GM12878 (cell line): ENCODE results near the gene TRIM37. TPM values are rescaled to one million over a fixed set of nuclear protein-coding genes. Genes with fewer than 3 reads are reported as not detected.

Experiments used
- ATAC-seq: fragments of 200-7000 bp; cut with Tn5 transposase; 3 replicates; pipeline ENCODE4 v1.9.1; 2020; ENCODE audit warnings: mild to moderate bottlenecking, moderate library complexity
- BruUV-seq: library from RNA; stranded (reverse); fragments of 400-500 nt; replicated peaks from 2 replicates; lab custom pipeline; 2021; lab: Mats Ljungman, UMichigan
- CTCF ChIA-PET: fragments of 300-600 bp; sonication (Branson Sonifier 250); formaldehyde crosslinking; extraction: SDS; loops from one replicate; lab custom pipeline; 2021; ENCODE audit warnings: inconsistent platforms; lab: Yijun Ruan, JAX
- POLR2A ChIA-PET: fragments of 350-600 bp; formaldehyde crosslinking; extraction: SDS; loops from one replicate; lab custom pipeline; 2021; ENCODE audit warnings: inconsistent platforms; lab: Charles Lee
- RAD21 ChIA-PET: fragments of 300-600 bp; sonication (Branson Sonifier 250); formaldehyde crosslinking; loops from one replicate; lab custom pipeline; 2023; ENCODE audit warnings: antibody characterized with exemption; ENCODE audit not compliant: unreplicated experiment; lab: Charles Lee
- SMC1A ChIA-PET: fragments of 300-600 bp; sonication (Branson Sonifier 250); formaldehyde crosslinking; loops from one replicate; lab custom pipeline; 2023; ENCODE audit not compliant: unreplicated experiment, uncharacterized antibody; lab: Charles Lee
- DNase-seq: peaks from one replicate; pipeline ENCODE4 v3.0.0-alpha.2; 2011; ENCODE audit warnings: low read depth, low spot score
- FAIRE-seq: peaks from 3 replicates; lab custom pipeline; 2011; peaks lifted over from hg19 to GRCh38; lab: Jason Lieb, UNC
- H2AFZ ChIP-seq: 2 replicates; pipeline ENCODE4 v1.6.0; 2011; ENCODE audit warnings: low read depth, low read length, control low read depth; ENCODE audit not compliant: control insufficient read depth
- H3K27ac ChIP-seq: 2 replicates; pipeline ENCODE4 v1.5.1; 2011; ENCODE audit warnings: control low read depth; ENCODE audit not compliant: control insufficient read depth, insufficient read depth
- H3K27me3 ChIP-seq, 2 experiments: replicated peaks in 1 of 2; 2 replicates each; pipeline versions ENCODE4 v1.6.0 to v1.6.1; 2011; ENCODE audit warnings: low read length in 1 of 2; ENCODE audit not compliant: control insufficient read depth in 2 of 2, insufficient read depth in 2 of 2
- H3K36me3 ChIP-seq, 2 experiments: 2 replicates each; pipeline ENCODE4 v1.5.1; 2011; ENCODE audit warnings: low read length in 1 of 2; ENCODE audit not compliant: control insufficient read depth in 2 of 2, insufficient read depth in 2 of 2
- H3K4me1 ChIP-seq: 2 replicates; pipeline ENCODE4 v1.6.1; 2011; ENCODE audit warnings: mild to moderate bottlenecking, low read length, moderate library complexity, mixed read lengths; ENCODE audit not compliant: control insufficient read depth, insufficient read depth
- H3K4me2 ChIP-seq: 2 replicates; pipeline ENCODE4 v1.6.0; 2011; ENCODE audit warnings: control low read depth; ENCODE audit not compliant: control insufficient read depth, insufficient read depth
- H3K4me3 ChIP-seq: fragments of 200-600 bp; sonication (generic); 2 replicates; pipeline ENCODE4 v1.5.1; 2016
- H3K79me2 ChIP-seq: 2 replicates; pipeline ENCODE4 v1.6.0; 2011; ENCODE audit warnings: low read length; ENCODE audit not compliant: control insufficient read depth, insufficient read depth
- H3K9ac ChIP-seq: 2 replicates; pipeline ENCODE4 v1.8.0; 2011; ENCODE audit warnings: low read length, control low read depth, mixed read lengths; ENCODE audit not compliant: control insufficient read depth, insufficient read depth
- H3K9me3 ChIP-seq: replicated peaks from 3 replicates; pipeline ENCODE4 v1.5.1; 2011; ENCODE audit warnings: mild to moderate bottlenecking, low read length; ENCODE audit not compliant: control insufficient read depth, insufficient read depth
- H4K20me1 ChIP-seq: 2 replicates; pipeline ENCODE4 v1.6.0; 2011; ENCODE audit not compliant: control insufficient read depth, insufficient read depth
- ATF7 ChIP-seq: fragments of 450-650 bp; IDR thresholded peaks from 2 replicates; pipeline ENCODE4 v1.6.1; 2016; ENCODE audit warnings: low read depth, mild to moderate bottlenecking
- BCLAF1 ChIP-seq: fragments of 450-650 bp; IDR thresholded peaks from 2 replicates; pipeline ENCODE4 v1.6.1; 2017; ENCODE audit warnings: antibody characterized with exemption, mild to moderate bottlenecking, moderate library complexity
- CUX1 ChIP-seq: IDR thresholded peaks from 2 replicates; pipeline ENCODE4 v1.6.1; 2012; ENCODE audit warnings: improper control_type of control experiment, low read depth, low read length; ENCODE audit not compliant: insufficient replicate concordance
- JUND ChIP-seq: IDR thresholded peaks from 2 replicates; pipeline ENCODE4 v1.6.1; 2012; ENCODE audit warnings: low read depth, mild to moderate bottlenecking, low read length, improper control_type of control experiment, moderate library complexity
- MEF2B ChIP-seq: fragments of 450-650 bp; IDR thresholded peaks from 2 replicates; pipeline ENCODE4 v1.6.1; 2018; ENCODE audit warnings: mild to moderate bottlenecking, moderate library complexity; ENCODE audit not compliant: partially characterized antibody, poor library complexity, severe bottlenecking
- NFYA ChIP-seq: IDR thresholded peaks from 2 replicates; pipeline ENCODE4 v1.6.1; 2011; ENCODE audit warnings: low read depth, mild to moderate bottlenecking, low read length, improper control_type of control experiment, borderline replicate concordance
- POLR2A ChIP-seq: IDR thresholded peaks from 2 replicates; pipeline ENCODE4 v1.6.1; 2011; ENCODE audit warnings: low read depth, mild to moderate bottlenecking, low read length
- RFX5 ChIP-seq: IDR thresholded peaks from 2 replicates; pipeline ENCODE4 v1.6.1; 2011; ENCODE audit warnings: low read depth, low read length, improper control_type of control experiment
- USF1 ChIP-seq: IDR thresholded peaks from 2 replicates; pipeline ENCODE4 v1.6.1; 2011; ENCODE audit warnings: borderline replicate concordance, low read depth, mild to moderate bottlenecking, moderate library complexity, mixed read lengths, low read length; ENCODE audit not compliant: insufficient read depth; ENCODE audit errors: extremely low read length
- ZNF384 ChIP-seq: IDR thresholded peaks from 2 replicates; pipeline ENCODE4 v1.6.1; 2012; ENCODE audit warnings: low read depth, mild to moderate bottlenecking, low read length, improper control_type of control experiment, borderline replicate concordance
- WGBS: methylation state at CpG from one replicate; pipeline ENCODE4 v1.1.6; 2016; ENCODE audit warnings: low lambda C conversion rate; ENCODE audit not compliant: insufficient replicate concordance, insufficient coverage; ENCODE audit errors: missing lambda C conversion rate; 5-methylcytosine and 5-hydroxymethylcytosine counted together
- in situ Hi-C: fragments of 300-500 bp; cut with MboI; formaldehyde crosslinking; loops from 9 replicates; pipeline ENCODE4 v1.14.3; 2018; ENCODE audit warnings: mixed read lengths
- intact Hi-C: fragments of 100-400 bp; cut with micrococcal nuclease; formaldehyde crosslinking; loops from one replicate; pipeline ENCODE4 v1.14.2; 2022; ENCODE audit not compliant: unreplicated experiment
- polyA plus RNA-seq, 11 experiments: library from polyadenylated mRNA; depleted of rRNA in 4 of 11; unstranded in 6 of 11; stranded (reverse) in 5 of 11; fragments of >200 nt; fragmentation: Nextera tagmentation in 4 of 11; fragmentation: Illumina TruSeq in 1 of 11; extraction: Ambion mirVana in 4 of 11; extraction: Trizol in 1 of 11; gene quantifications; 1 replicate in 1 of 11; 2 replicates in 10 of 11; pipeline versions ENCODE4 v1.2.1 to v1.2.3, GENCODE V29; 2011 to 2016; ENCODE audit warnings: inconsistent platforms in 2 of 11, missing spikeins in 2 of 11, low read depth in 1 of 11
- total RNA-seq, 4 experiments: library from RNA; depleted of rRNA in 3 of 4; stranded (reverse); fragments of >200 nt in 3 of 4; fragmentation: Illumina TruSeq in 1 of 4; extraction: Trizol in 1 of 4; gene quantifications; 2 replicates each; pipeline versions ENCODE4 v1.2.1 to v1.2.3, GENCODE V29; 2013 to 2021

The TRIM37 gene
- total and polyA plus RNA-seq, 10 of the 15 experiments (the other 5 are each of a cell fraction or from before 2014, with no cell fraction given): 4.8 to 20.6 (median 18.1) TPM

GRCh38 chr17:59002126-59002525 is 104.6 kb downstream of the TRIM37 start (continued):
- TF ChIP-seq BCLAF1: no peak

GRCh38 chr17:59001158-59001814 is 105.4 kb downstream of the TRIM37 start:
- peak; percentile 99 for FAIRE-seq
- in situ Hi-C loops (no loop called here), intact Hi-C loops (no loop called here)
- DNase-seq: peak; percentile 88
- peak overlapping the region; percentile 65 for H3K9ac ChIP-seq
- H3K79me2 ChIP-seq: no peaks in the 10 kb centered on the region; the same call in 1 of the 2 replicates
- peak; percentile 98 for ATAC-seq
- H3K36me3 ChIP-seq: peaks cover 2% of the 10 kb centered on the region in 2 experiments; a peak in 1 of 4 replicates
- peak overlapping the region; percentile 87 for H3K27ac ChIP-seq
- SMC1A ChIA-PET: interaction anchor here (1.3 to 6.0 kb wide), 7 partner anchors 10 to 482 kb away, joined by 4 to 62 read pairs (median 28); no protein-coding TSS in a partner anchor
- whole genome bisulfite sequencing: 1% methylated on average over 9 of the region's 10 CpGs
- H2AFZ ChIP-seq: peak overlapping the region; percentile 95
- BruUV-seq: no TSS peak
- H3K4me1 ChIP-seq: peaks cover 18% of the 10 kb centered on the region
- CTCF ChIA-PET: interaction anchor here (0.9 to 6.6 kb wide), 9 partner anchors 10 to 481 kb away, joined by 3 to 110 read pairs (median 6); no protein-coding TSS in a partner anchor
- peak overlapping the region; percentile 52; the same call in 1 of the 2 replicates for H3K4me3 ChIP-seq
- H4K20me1 ChIP-seq: no peaks in the 10 kb centered on the region
- RAD21 ChIA-PET: interaction anchor here (0.6 to 5.0 kb wide), 9 partner anchors 9 to 482 kb away, joined by 3 to 37 read pairs (median 5); no protein-coding TSS in a partner anchor
- H3K4me2 ChIP-seq: peak overlapping the region; percentile 87
- POLR2A ChIA-PET: interaction anchor here (0.7 kb wide), 3 partner anchors 36 to 403 kb away, joined by 3 to 6 read pairs (median 4); no protein-coding TSS in a partner anchor
- H3K9me3 ChIP-seq: no peaks in the 10 kb centered on the region
- no peaks in the 10 kb centered on the region for H3K27me3 ChIP-seq
- TF ChIP-seq CUX1: no peak
- TF ChIP-seq ATF7: peak; percentile 100
- peak; percentile 63 for TF ChIP-seq POLR2A
- TF ChIP-seq ZNF384: peak; percentile 92
- peak; percentile 84 for TF ChIP-seq JUND
- TF ChIP-seq RFX5: no peak
- TF ChIP-seq MEF2B: no peak
- no peak for TF ChIP-seq NFYA
- no peak for TF ChIP-seq USF1
